ENCODE data around the gene SNRNP40. TPM values are rescaled to one million over a fixed set of nuclear protein-coding genes. Genes with fewer than 3 reads are reported as not detected.

Gene SNRNP40
- total RNA-seq, 1 experiment from 2014 or later: 103 TPM

DNA sequence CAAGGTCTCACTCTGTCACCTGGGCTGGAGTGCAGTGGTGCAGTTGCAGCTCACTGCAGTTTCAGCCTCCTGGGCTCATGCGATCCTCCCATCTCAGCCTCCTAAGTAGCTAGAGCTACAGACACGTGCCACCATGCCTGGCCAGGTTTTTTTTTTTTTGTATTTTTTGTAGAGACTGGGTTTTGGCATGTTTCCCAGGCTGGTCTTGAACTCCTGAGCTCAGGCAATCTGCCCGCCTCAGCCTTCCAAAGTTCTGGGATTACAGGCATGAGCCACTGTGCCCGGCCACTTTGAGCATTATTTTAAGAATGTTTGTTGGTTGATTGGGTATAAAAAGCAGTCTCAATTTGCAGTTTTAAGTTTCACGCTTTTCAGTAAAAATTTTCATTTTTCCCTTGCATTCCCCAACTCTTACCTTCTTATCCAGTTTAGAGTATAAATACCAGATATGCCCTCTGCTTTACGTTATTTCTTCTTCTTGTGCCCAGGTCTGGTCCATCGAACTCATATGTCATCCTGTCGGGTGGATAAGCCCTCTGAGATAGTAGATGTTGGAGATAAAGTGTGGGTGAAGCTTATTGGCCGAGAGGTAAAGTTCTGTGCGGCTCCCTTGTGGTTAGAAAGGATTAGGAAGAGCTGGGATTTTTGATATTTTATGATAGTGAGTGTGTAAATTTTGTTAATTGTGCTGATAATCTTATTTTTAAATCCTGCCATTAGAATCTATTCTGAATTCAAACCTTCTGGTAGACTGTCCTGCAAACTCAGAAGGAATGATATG, 40.3 kb upstream of the SNRNP40 start:
- Mint-ChIP-seq H3K4me1 (no peaks in the 10 kb centered on the region), H3K27ac (no peak overlapping the region), H3K36me3 (peaks cover 15% of the 10 kb centered on the region), H3K9me3 (no peaks in the 10 kb centered on the region), H3K4me3 (no peak overlapping the region), H3K27me3 (ENCODE audit: low read depth) (no peaks in the 10 kb centered on the region)
- CTCF ChIA-PET: interaction anchor here (1.3 to 1.7 kb wide), 3 partner anchors 85 to 153 kb away, joined by 3 to 5 read pairs (median 5); no protein-coding TSS in a partner anchor
- ATAC-seq (no peak), DNase-seq (ENCODE audit: low spot score) (no peak)
- TF ChIP-seq, protein P1, sequence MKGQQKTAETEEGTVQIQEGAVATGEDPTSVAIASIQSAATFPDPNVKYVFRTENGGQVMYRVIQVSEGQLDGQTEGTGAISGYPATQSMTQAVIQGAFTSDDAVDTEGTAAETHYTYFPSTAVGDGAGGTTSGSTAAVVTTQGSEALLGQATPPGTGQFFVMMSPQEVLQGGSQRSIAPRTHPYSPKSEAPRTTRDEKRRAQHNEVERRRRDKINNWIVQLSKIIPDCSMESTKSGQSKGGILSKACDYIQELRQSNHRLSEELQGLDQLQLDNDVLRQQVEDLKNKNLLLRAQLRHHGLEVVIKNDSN (CRISPR knock-in tag; IDR thresholded peaks at IDR 0.05): no peak
- TF ChIP-seq IRF2 (CRISPR knock-in tag; IDR thresholded peaks at IDR 0.05; ENCODE audit: borderline replicate concordance, low read depth) (no peak), FOXK1 (CRISPR knock-in tag; IDR thresholded peaks at IDR 0.05) (no peak), NR1H2 (CRISPR knock-in tag; IDR thresholded peaks at IDR 0.05) (no peak), SMAD3 (CRISPR knock-in tag; IDR thresholded peaks at IDR 0.05; ENCODE audit: borderline replicate concordance) (no peak)
- POLR2A ChIA-PET: no interaction called here

DNA sequence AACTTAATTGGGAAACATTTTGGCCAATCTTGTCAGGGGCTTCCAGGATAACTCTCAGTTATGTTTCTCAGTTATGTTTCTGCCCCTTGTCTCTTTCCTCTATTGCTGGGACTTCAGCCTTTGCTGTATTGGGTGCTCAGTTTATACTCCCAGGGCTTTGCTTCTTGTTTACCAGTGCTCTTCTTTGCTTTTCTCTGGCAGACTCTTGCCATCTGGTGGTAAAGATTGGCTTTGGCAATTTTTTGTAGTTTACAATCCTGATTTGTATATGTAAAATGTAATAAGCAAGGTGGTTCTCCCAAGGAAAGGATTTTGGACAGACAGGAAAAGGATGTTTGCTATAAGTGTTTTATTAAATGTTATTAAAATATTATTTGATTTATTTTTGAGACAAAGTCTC, 38.4 kb upstream of the SNRNP40 start:
- CTCF ChIA-PET: interaction anchor here (1.3 kb wide), 1 partner anchor 151 kb away, joined by 5 read pairs; no protein-coding TSS in a partner anchor
- no peak for DNase-seq (ENCODE audit: low spot score)

DNA sequence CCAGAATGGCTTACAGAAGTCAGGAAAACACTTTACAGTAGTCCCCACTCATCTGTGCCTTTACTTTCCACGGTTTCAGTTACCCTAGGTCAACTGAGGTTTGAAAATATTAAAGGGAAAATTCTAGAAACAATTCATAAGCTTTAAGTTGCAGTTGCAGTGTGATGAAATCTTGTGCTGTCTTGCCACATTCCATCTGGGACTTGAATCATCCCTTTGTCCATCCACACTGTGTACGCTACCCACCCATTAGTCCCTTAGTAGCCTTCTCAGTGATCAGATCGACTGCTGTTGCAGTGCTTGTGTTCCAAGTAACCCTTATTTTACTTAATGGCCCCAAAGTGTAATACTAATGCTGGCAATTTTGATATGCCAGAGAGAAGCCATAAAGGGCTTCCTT, 30.8 kb upstream of the SNRNP40 start:
- no peak overlapping the region for H3K27ac Mint-ChIP-seq
- DNase-seq (ENCODE audit: low spot score) (no peak), ATAC-seq (no peak; the same call in 1 of the 2 replicates)
- H3K4me3 Mint-ChIP-seq: no peak overlapping the region
- no peaks in the 10 kb centered on the region for H3K27me3 Mint-ChIP-seq (ENCODE audit: low read depth)
- CTCF ChIA-PET: interaction anchor here (1.0 to 3.0 kb wide), 3 partner anchors 31 to 222 kb away, joined by 3 to 20 read pairs (median 4); partner anchors contain the start of genes SNRNP40 and ZCCHC17
- H3K36me3 Mint-ChIP-seq: peaks cover 4% of the 10 kb centered on the region
- no peaks in the 10 kb centered on the region for H3K9me3 Mint-ChIP-seq
- POLR2A ChIA-PET: no interaction called here
- no peaks in the 10 kb centered on the region for H3K4me1 Mint-ChIP-seq
- TF ChIP-seq, protein P2, sequence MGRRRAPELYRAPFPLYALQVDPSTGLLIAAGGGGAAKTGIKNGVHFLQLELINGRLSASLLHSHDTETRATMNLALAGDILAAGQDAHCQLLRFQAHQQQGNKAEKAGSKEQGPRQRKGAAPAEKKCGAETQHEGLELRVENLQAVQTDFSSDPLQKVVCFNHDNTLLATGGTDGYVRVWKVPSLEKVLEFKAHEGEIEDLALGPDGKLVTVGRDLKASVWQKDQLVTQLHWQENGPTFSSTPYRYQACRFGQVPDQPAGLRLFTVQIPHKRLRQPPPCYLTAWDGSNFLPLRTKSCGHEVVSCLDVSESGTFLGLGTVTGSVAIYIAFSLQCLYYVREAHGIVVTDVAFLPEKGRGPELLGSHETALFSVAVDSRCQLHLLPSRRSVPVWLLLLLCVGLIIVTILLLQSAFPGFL (CRISPR knock-in tag; IDR thresholded peaks at IDR 0.05; ENCODE audit: borderline replicate concordance): no peak
- TF ChIP-seq, protein P3, sequence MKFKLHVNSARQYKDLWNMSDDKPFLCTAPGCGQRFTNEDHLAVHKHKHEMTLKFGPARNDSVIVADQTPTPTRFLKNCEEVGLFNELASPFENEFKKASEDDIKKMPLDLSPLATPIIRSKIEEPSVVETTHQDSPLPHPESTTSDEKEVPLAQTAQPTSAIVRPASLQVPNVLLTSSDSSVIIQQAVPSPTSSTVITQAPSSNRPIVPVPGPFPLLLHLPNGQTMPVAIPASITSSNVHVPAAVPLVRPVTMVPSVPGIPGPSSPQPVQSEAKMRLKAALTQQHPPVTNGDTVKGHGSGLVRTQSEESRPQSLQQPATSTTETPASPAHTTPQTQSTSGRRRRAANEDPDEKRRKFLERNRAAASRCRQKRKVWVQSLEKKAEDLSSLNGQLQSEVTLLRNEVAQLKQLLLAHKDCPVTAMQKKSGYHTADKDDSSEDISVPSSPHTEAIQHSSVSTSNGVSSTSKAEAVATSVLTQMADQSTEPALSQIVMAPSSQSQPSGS (CRISPR knock-in tag; IDR thresholded peaks at IDR 0.05; ENCODE audit: borderline replicate concordance, low read depth): no peak
- TF ChIP-seq, protein P4, sequence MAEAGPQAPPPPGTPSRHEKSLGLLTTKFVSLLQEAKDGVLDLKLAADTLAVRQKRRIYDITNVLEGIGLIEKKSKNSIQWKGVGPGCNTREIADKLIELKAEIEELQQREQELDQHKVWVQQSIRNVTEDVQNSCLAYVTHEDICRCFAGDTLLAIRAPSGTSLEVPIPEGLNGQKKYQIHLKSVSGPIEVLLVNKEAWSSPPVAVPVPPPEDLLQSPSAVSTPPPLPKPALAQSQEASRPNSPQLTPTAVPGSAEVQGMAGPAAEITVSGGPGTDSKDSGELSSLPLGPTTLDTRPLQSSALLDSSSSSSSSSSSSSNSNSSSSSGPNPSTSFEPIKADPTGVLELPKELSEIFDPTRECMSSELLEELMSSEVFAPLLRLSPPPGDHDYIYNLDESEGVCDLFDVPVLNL (CRISPR knock-in tag; IDR thresholded peaks at IDR 0.05; ENCODE audit: borderline replicate concordance, low read depth): no peak
- TF ChIP-seq, protein P5, sequence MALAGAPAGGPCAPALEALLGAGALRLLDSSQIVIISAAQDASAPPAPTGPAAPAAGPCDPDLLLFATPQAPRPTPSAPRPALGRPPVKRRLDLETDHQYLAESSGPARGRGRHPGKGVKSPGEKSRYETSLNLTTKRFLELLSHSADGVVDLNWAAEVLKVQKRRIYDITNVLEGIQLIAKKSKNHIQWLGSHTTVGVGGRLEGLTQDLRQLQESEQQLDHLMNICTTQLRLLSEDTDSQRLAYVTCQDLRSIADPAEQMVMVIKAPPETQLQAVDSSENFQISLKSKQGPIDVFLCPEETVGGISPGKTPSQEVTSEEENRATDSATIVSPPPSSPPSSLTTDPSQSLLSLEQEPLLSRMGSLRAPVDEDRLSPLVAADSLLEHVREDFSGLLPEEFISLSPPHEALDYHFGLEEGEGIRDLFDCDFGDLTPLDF (CRISPR knock-in tag; IDR thresholded peaks at IDR 0.05): no peak
- TF ChIP-seq FOXJ3 (CRISPR knock-in tag; IDR thresholded peaks at IDR 0.05; ENCODE audit: borderline replicate concordance): no peak
- no peak for TF ChIP-seq EMX1 (CRISPR knock-in tag; IDR thresholded peaks at IDR 0.05)
- no peak for TF ChIP-seq TCF7 (CRISPR knock-in tag; IDR thresholded peaks at IDR 0.05; ENCODE audit: low read depth)
- no peak for TF ChIP-seq JAZF1 (CRISPR knock-in tag; IDR thresholded peaks at IDR 0.05)
- TF ChIP-seq ELF4 (CRISPR knock-in tag; IDR thresholded peaks at IDR 0.05; ENCODE audit: low read depth): no peak
- TF ChIP-seq, protein P6, sequence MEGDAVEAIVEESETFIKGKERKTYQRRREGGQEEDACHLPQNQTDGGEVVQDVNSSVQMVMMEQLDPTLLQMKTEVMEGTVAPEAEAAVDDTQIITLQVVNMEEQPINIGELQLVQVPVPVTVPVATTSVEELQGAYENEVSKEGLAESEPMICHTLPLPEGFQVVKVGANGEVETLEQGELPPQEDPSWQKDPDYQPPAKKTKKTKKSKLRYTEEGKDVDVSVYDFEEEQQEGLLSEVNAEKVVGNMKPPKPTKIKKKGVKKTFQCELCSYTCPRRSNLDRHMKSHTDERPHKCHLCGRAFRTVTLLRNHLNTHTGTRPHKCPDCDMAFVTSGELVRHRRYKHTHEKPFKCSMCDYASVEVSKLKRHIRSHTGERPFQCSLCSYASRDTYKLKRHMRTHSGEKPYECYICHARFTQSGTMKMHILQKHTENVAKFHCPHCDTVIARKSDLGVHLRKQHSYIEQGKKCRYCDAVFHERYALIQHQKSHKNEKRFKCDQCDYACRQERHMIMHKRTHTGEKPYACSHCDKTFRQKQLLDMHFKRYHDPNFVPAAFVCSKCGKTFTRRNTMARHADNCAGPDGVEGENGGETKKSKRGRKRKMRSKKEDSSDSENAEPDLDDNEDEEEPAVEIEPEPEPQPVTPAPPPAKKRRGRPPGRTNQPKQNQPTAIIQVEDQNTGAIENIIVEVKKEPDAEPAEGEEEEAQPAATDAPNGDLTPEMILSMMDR (IDR thresholded peaks at IDR 0.05): no peak

More for the DNA sequence above, 38.4 kb upstream of the SNRNP40 start:
- POLR2A ChIA-PET: no interaction called here
- H3K36me3 Mint-ChIP-seq: peaks cover 18% of the 10 kb centered on the region
- no peak for TF ChIP-seq SP1 (CRISPR knock-in tag; conservative IDR thresholded peaks at IDR 0.05)
- TF ChIP-seq, protein P4 (CRISPR knock-in tag; IDR thresholded peaks at IDR 0.05; ENCODE audit: borderline replicate concordance, low read depth): no peak
- no peak for TF ChIP-seq CREM (CRISPR knock-in tag; IDR thresholded peaks at IDR 0.05)
- TF ChIP-seq JUN (CRISPR knock-in tag; IDR thresholded peaks at IDR 0.05): no peak
- TF ChIP-seq NR3C1 (CRISPR knock-in tag; conservative IDR thresholded peaks at IDR 0.05; ENCODE audit: low read depth): no peak
- TF ChIP-seq, protein P7, sequence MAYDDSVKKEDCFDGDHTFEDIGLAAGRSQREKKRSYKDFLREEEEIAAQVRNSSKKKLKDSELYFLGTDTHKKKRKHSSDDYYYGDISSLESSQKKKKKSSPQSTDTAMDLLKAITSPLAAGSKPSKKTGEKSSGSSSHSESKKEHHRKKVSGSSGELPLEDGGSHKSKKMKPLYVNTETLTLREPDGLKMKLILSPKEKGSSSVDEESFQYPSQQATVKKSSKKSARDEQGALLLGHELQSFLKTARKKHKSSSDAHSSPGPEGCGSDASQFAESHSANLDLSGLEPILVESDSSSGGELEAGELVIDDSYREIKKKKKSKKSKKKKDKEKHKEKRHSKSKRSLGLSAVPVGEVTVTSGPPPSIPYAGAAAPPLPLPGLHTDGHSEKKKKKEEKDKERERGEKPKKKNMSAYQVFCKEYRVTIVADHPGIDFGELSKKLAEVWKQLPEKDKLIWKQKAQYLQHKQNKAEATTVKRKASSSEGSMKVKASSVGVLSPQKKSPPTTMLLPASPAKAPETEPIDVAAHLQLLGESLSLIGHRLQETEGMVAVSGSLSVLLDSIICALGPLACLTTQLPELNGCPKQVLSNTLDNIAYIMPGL (CRISPR knock-in tag; IDR thresholded peaks at IDR 0.05): no peak
- TF ChIP-seq FOXJ3 (CRISPR knock-in tag; IDR thresholded peaks at IDR 0.05; ENCODE audit: borderline replicate concordance): no peak
- no peaks in the 10 kb centered on the region for H3K27me3 Mint-ChIP-seq (ENCODE audit: low read depth)
- H3K27ac Mint-ChIP-seq: no peak overlapping the region
- no peaks in the 10 kb centered on the region for H3K4me1 Mint-ChIP-seq
- H3K4me3 Mint-ChIP-seq: no peak overlapping the region
- no peaks in the 10 kb centered on the region for H3K9me3 Mint-ChIP-seq
- peak; percentile 60 for ATAC-seq

Data from WTC11 (cell line).